Right lung (tissue), 10 donors: Measurements from ENCODE around the gene ALKBH7. TPM values are rescaled to one million over a fixed set of nuclear protein-coding genes. Genes with fewer than 3 reads are reported as not detected.
"Not testable (repeated sequence)": the region's sequence is repeated elsewhere in the genome, so short reads cannot be mapped to it uniquely, and the experiment has no call there.

ENCODE experiments used
- DNase-seq, 2 donors: peaks; one replicate each; pipeline ENCODE4 v3.0.0-alpha.2; 2013
- long read RNA-seq, 8 donors: transcript quantifications; one replicate each; lab custom pipeline, GENCODE V29; 2026
- polyA plus RNA-seq, 5 donors: library from polyadenylated mRNA; unstranded; fragments of 120-200 nt; gene quantifications; one replicate each; pipeline versions ENCODE4 v1.2.1 to v1.2.3, GENCODE V29; 2013; ENCODE audit warnings: inconsistent platforms in 1 of 5, low replicate concordance in 1 of 5; ENCODE audit not compliant: insufficient read length in 5 of 5, insufficient read depth in 1 of 5

Gene ALKBH7, protein sequence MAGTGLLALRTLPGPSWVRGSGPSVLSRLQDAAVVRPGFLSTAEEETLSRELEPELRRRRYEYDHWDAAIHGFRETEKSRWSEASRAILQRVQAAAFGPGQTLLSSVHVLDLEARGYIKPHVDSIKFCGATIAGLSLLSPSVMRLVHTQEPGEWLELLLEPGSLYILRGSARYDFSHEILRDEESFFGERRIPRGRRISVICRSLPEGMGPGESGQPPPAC
- polyA plus RNA-seq, result 10 to 100 TPM; 25.6 to 98.1 (median 53.9) TPM
- long read RNA-seq, donor 1, transcript ALKBH7-201 (4 exons, 1,332 nt), result major isoform, 141 of 181 reads
- long read RNA-seq, donor 1, transcript ALKBH7-202 (4 exons, 603 nt), result minor isoform, 5 of 181 reads
- long read RNA-seq, donor 1, partial matches to known transcripts, result 33 of 181 reads
- long read RNA-seq, donor 1, other reads (novel, unspliced or antisense), result 0 of 181 reads
- long read RNA-seq, donor 2, transcript ALKBH7-201 (4 exons, 1,332 nt), result major isoform, 71 of 84 reads
- long read RNA-seq, donor 2, partial matches to known transcripts, result 7 of 84 reads
- long read RNA-seq, donor 2, other reads (novel, unspliced or antisense), result 0 of 84 reads
- long read RNA-seq, donor 3, transcript ALKBH7-201 (4 exons, 1,332 nt), result major isoform, 73 of 82 reads
- long read RNA-seq, donor 3, partial matches to known transcripts, result 8 of 82 reads
- long read RNA-seq, donor 3, other reads (novel, unspliced or antisense), result 0 of 82 reads
- long read RNA-seq, donor 4, transcript ALKBH7-201 (4 exons, 1,332 nt), result major isoform, 37 of 152 reads
- long read RNA-seq, donor 4, partial matches to known transcripts, result 102 of 152 reads
- long read RNA-seq, donor 4, other reads (novel, unspliced or antisense), result 12 of 152 reads
- long read RNA-seq, donor 5, transcript ALKBH7-201 (4 exons, 1,332 nt), result major isoform, 134 of 166 reads
- long read RNA-seq, donor 5, transcript ALKBH7-202 (4 exons, 603 nt), result minor isoform, 10 of 166 reads
- long read RNA-seq, donor 5, partial matches to known transcripts, result 22 of 166 reads
- long read RNA-seq, donor 5, other reads (novel, unspliced or antisense), result 0 of 166 reads
- long read RNA-seq, donor 6, transcript ALKBH7-201 (4 exons, 1,332 nt), result major isoform, 141 of 286 reads
- long read RNA-seq, donor 6, partial matches to known transcripts, result 140 of 286 reads
- long read RNA-seq, donor 6, other reads (novel, unspliced or antisense), result 0 of 286 reads
- long read RNA-seq, donor 7, transcript ALKBH7-201 (4 exons, 1,332 nt), result major isoform, 53 of 66 reads
- long read RNA-seq, donor 7, transcript ALKBH7-202 (4 exons, 603 nt), result minor isoform, 6 of 66 reads
- long read RNA-seq, donor 7, partial matches to known transcripts, result 7 of 66 reads
- long read RNA-seq, donor 7, other reads (novel, unspliced or antisense), result 0 of 66 reads
- long read RNA-seq, donor 8, transcript ALKBH7-201 (4 exons, 1,332 nt), result major isoform, 43 of 51 reads
- long read RNA-seq, donor 8, partial matches to known transcripts, result 5 of 51 reads
- long read RNA-seq, donor 8, other reads (novel, unspliced or antisense), result 0 of 51 reads

DNA sequence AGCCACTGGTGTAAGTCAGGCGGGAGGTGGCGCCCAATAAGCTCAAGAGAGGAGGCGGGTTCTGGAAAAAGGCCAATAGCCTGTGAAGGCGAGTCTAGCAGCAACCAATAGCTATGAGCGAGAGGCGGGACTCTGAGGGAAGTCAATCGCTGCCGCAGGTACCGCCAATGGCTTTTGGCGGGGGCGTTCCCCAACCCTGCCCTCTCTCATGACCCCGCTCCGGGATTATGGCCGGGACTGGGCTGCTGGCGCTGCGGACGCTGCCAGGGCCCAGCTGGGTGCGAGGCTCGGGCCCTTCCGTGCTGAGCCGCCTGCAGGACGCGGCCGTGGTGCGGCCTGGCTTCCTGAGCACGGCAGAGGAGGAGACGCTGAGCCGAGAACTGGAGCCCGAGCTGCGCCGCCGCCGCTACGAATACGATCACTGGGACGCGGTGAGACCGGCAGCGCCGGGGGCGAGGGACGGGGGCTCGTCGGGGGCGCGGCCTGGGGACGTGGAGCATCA, at the start of gene ALKBH7:
Gene ALKBH7 (plus strand): TSS at position 201 of the 502 bp plus-strand sequence. CDS start 27 bp downstream, at position 228.
- DNase-seq, result peak; percentile 99

DNA sequence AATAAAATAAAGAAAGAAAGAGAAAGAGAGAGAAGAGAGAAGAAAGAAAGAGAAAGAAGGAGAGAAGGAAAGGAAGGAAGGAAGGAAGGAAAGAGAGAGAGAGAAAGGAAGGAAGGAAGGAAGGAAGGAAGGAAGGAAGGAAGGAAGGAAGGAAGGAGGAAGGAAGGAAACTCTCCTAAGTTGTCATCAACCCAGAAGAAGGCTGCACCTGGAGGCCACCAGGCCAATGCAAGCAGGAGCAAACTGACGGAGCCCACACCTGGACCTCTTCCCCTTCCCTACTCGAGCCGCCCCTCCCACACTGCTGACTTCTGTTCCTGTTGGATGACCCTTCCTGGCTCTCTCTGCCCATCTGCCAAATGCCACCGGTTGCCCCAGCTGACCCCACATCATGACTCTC, 47.8 kb upstream of the ALKBH7 start:
- no peak for DNase-seq

DNA sequence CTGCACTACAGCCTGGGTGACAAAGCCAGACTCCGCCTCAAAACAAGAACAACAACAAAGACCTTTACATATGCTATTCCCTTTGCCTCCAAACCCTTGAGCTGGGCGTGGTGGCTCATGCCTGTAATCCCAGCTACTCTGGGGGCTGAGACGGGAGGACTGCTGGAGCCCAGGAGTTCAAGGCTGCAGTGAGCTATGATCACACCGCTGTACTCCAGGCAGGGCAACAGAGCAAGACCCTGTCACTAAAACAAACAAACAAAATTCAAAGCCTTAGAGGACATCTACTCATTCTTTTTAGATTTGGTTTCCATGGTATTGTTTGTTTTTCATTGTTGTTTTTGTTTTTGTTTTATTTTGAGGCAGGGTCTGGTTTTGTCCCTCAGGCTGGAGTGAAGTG, 47.0 kb upstream of the ALKBH7 start:
- DNase-seq, result no peak

DNA sequence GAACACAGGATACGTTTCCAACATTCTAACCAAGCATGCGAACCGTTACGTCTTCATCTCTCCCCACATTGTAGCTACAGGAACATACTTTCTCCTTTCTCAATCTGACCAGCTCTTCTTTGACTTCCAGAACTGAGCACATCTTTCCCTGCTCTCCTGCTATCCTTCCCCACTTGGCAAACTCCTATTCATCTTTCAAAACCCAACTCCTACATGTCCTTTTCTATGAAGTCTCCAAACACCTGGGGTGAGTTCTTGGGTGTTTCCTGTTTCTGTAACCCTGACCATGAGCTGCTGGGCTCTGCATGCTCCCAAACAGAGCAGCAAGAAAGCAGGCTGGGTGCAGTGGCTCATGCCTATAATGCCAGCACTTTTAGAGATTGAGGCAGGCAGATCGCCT, 45.8 kb upstream of the ALKBH7 start:
- DNase-seq, result no peak

DNA sequence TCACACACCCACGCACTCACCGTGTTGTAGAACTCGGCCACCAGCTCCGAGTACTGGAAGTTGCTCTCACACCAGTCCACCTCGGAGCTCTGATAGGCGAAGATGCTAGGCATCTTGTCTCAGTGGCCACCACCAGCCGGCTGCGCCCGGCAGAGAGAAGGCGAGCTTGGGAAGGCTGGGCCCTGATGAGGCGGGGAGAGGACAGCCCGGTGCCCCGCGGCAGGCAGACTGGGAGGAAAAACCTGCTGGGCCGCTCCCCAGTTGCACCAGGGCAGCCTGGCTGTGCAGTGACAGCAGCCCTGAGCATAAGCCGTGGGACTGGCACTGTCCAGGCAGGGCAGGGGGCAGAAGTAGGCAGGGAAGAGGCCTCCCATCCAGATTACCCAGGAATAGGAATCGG, 39.2 kb upstream of the ALKBH7 start, which contains the start of gene ACER1:
Gene ACER1 (minus strand): TSS at position 174 of the 400 bp plus-strand sequence. CDS start 61 bp downstream, at position 113.
- DNase-seq, result no peak

DNA sequence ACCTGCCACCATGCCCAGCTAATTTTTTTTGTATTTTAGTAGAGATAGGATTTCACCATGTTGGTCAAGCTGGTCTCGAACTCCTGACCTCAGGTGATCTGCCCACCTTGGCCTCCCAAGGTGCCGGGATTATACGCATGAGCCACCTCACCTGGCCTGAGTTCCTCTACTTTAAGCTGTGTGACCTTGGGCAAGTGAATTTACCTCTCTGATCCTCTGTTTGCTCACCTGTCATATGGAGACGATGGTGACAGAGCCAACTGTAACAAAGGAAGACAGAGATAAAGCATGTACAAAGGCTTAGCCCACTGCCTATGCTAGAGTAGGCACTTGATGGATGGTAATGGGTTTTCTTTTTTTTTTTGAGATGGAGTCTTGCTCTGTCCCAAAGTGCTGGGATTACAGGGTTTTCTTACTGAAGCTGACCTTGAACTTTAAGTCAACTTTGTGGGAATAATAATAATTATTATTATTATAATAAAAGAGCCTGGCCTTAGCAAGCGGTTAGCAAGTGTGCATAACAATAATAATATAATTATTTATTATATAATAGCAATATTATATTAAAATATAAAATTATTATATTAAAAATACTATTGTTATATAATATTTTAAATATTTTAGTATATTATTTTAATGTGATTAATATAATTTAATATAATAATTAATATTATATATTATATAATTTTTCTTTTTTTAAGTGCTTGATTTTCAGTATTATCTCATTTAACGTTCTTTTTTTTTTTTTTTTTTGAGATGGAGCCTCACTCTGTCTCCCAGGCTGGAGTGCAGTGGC, 37.9 kb upstream of the ALKBH7 start:
- DNase-seq, result no peak

DNA sequence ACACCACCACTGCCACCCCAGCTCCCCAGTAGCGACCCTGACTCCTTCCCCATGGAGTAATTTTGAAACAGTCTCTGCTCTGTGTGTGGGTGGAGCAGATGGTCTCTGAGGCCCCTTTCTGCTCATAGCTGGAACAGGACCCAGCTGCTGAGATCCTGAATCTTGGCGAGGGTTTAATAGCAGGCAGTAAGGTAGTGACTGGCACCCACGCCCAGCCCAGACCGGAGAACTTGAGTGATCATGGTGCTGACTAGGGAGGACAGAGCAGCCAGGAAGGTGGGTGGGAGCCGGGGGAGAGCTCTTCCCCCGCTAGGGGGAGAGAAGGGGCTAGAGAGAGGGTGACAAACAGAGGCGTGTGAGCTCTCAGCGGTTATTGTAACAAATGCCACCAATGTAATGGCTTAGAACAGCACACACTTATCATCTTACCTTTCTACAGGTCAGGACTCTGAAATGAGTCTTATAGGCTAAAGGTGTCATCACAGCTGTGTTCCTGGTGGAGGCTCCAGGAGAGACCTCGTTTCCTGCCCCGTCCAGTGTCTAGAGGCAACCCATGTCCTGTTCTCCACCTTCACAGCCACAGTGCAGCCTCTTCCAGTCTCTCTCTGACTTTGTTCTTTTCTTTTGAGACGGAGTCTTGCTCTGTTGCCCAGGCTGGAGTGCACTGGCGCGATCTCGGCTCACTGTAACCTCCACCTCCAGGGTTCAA, 31.9 kb upstream of the ALKBH7 start:
- peak in 1 of 2 donors; percentile 18 for DNase-seq

DNA sequence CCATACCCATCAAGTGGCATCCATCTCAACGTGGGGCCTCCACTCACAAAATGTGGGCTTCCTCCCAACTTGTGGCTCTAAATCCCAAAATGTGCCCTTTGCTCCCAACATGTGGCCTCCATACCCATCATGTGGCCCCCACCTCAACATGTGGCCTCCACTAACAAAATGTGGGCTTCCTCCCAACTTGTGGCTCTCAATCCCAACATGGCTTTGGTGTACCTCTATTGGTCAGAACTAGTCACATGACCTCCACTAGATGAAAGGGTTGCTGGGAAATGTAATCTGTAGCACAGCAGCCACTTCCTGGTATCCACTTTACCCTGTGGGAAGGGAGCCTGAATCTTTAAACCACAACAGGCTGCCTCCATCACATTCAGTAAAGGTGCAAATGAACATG, 29.1 kb upstream of the ALKBH7 start:
- no peak for DNase-seq

DNA sequence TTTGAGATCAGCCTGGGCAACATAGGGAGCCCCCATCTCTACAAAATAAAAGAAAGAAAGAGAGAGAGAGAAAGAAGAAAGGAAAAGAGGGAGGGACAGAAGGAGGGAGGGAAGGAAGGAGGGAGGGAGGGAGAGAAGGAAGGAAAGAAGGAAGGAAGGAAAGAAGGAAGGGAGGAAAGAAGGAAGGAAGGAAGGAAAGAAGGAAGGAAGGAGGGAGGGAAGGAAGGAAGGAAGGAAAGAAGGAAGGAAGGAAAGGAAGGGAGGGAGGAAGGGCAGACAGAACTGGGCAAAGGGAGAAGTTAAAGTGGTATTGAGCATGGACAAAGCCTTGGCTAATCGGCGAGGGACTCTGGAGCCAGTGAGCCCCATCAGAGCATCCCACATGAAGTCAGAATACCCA, 23.3 kb upstream of the ALKBH7 start:
- DNase-seq, result not testable (repeated sequence)

DNA sequence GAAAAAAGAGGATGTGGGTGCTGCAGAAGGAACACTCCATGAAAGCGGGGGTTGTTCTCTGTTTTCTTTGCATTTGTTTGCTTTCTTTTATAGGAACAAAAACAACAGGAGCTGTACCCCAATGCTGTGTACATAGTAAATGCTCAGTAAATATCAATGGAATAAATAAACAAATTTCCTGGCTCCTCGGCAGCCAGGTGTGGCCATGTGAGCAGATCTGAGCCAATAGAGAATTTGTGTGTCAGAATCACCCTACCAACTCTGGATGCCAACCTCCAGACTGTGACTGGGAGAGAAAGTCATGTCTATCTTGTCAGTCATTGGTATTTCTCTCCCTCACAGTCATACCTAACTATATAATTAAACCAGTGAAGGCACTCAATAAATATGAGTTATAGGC, 21.9 kb upstream of the ALKBH7 start:
- DNase-seq, result no peak

DNA sequence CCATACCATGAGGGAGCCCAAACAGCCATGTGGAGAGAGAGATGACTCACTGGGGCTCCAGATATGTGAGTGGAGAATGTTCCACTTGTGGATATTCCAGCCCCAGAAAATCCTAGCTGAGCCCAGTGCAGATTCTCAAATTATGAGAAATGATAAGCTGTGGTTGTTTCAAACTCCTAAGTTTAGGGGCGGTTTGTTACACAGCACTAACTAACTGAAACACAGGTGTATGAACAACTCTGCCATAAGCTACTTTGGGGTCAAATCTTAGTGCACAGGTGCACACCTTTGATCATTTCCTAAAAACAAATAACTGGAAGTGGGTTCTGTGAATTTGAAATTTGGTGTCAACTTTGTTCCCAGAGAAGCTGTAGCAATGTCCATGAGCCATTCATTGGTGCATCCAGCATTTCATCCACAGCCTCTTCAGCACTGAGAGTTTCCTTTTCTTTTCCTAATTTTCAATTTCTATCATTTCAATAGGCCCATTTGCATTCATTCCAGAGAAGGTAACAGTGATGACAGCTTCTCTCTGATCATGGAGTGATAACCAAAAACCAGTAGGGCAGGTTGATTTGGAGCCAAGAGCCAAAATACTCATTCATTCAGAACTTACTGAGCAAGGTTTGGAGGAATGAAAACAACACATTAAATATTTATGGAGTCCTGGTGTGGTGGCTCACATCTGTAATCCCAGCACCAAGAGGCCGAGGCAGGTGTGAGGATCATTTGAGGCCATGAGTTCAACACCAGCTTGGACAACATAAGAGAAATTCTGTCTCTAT, 20.0 kb upstream of the ALKBH7 start:
- no peak for DNase-seq

DNA sequence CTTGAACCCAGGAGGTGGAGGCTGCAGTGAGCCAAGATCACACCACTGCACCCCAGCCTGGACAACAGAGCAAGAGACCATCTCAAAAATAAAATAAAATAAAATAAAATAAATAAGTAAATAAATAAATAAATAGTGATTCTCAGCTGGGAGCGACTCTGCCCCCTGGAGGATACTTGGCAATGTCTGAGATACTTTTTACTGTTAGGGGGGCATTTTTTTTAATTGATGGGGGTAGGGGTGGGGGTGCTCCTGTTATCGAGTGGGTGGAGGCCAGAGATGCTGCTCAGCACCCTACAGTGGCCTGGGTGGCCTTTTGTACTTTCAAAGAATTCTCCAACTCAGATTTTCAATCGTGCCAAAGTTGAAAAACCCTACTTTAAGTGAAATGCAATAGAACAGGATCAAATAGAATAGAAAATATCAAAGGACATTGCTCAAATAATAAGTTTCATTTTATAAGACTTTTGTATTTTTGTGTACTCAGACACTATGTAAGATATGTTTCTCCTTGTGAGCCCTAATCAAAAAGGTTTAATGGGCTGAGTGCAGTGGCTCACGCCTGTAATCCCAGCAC, 18.4 kb upstream of the ALKBH7 start:
- DNase-seq, result no peak

DNA sequence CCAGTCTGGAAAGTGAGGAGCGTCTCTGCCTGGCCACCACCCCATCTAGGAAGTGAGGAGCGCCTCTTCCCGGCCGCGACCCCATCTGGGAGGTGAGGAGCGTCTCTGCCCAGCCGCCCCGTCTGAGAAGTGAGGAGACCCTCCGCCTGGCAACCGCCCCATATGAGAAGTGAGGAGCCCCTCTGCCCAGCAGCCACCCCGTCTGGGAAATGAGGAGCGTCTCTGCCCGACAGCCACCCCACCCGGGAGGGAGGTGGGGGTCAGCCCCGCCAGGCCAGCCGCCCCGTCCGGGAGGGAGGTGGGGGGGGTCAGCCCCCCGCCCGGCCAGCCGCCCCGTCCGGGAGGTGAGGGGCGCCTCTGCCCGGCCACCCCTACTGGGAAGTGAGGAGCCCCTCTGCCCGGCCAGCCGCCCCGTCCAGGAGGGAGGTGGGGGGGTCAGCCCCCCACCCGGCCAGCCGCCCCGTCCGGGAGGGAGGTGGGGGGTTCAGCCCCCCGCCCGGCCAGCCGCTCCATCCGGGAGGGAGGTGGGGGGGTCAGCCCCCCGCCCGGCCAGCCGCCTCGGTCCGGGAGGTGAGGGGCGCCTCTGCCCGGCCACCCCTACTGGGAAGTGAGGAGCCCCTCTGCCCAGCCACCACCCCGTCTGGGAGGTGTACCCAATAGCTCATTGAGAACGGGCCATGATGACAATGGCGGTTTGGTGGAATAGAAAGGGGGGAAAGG, 17.1 kb upstream of the ALKBH7 start:
- not testable (repeated sequence) for DNase-seq

DNA sequence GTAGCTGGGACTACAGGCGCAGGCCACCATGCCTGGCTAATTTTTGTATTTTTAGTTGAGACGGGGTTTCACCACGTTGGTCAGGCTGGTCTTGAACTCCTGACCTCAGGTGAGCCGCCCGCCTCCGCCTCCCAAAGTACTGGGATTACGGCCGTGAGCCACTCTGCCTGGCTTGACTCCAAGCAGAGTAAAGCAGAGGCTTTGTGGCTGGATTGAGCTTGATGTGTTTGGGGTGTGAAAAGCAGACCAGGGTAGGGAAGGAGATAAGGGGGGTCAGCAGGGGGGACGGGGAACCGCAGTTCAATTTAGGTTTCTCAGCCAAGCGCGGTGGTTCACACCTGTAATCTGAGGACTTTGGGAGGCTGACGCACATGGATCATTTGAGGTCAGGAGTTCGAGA, 15.4 kb upstream of the ALKBH7 start:
- no peak for DNase-seq

DNA sequence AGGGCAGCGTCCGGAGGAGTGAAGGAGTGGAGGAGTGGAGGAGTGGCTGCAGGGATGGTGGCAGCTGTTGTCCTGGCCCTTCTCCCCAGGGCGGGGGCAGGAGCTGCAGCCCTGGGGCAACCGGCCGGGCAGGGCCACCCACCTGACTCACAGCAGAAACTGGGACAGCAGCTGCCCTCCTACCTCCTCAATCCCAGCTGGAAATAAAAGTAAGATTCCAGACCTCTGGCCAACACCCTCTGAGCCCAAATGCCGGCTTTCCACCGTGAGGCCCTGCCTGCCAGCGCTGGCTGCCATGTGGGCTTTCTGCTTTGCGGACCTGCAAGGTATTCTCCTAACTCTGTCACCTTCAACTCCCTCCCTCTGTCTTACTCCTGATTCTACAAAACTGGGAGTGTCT, 14.6 kb upstream of the ALKBH7 start:
- DNase-seq, result no peak

DNA sequence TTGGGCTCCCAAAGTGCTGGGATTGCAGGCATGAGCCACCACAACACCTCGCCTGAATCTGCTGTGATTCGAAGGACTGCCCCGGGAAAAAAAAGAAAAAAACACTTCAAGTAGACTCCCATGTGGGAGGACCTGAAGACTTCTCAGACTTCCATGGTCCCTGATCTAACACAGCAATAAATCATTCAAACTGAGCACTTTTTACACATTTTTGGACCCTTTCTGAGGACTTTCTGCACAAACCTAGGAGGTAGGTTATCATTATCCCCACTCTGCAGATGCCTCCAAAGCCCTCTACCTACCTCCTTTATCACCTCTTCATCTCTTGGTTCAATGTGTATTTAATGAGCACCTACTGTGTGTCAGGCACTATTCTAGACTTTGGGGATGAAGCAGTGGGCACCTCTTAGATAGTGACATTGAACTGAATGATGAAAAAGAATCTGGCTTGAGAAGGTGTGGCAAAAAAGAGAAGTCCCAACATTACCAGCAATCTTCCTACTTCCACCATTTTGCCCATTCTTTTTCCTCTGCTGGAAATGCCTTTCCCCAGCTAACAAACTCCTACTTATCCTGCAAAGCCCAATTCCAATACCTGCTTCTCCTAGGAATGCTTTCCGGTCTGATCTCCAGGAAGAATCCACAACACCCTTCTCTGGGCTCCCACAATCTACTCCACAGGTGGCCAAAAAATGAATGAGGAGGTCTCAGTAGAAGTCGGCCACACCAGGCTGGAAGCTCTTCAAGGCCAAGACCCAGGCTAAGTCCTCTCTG, 12.8 kb upstream of the ALKBH7 start:
- DNase-seq, result no peak

DNA sequence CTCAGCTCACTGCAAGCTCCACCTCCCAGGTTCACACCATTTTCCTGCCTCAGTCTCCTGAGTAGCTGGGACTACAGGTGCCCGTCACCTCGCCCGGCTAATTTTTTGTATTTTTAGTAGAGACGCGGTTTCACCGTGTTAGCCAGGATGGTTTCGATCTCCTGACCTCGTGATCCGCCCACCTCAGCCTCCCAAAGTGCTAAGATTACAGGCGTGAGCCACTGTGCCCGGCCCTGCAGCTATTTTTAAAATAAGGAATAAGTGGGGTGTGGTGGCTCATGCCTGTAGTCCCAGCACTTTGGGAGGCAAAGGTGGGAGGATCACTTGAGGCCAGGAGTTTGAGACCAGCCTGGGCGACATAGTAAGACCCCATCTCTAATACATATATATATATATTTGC, 12.1 kb upstream of the ALKBH7 start:
- not testable (repeated sequence) for DNase-seq
